Keratinocyte (primary cell): ENCODE results near the gene CENPT. TPM values are rescaled to one million over a fixed set of nuclear protein-coding genes. Genes with fewer than 3 reads are reported as not detected.

Experiments used
- DNase-seq: peaks from one replicate; pipeline ENCODE4 v3.0.0-alpha.2; 2011; ENCODE audit warnings: low read depth, missing footprints, low spot score
- FAIRE-seq: peaks from 2 replicates; lab custom pipeline; 2011; peaks lifted over from hg19 to GRCh38; lab: Jason Lieb, UNC
- H2AFZ ChIP-seq: 2 replicates; pipeline ENCODE4 v1.6.0; 2012; ENCODE audit warnings: low read length, control low read depth, inconsistent platforms; ENCODE audit not compliant: control insufficient read depth
- H3K27ac ChIP-seq: 2 replicates; pipeline ENCODE4 v1.5.1; 2011; ENCODE audit warnings: low read length; ENCODE audit not compliant: control insufficient read depth, insufficient read depth
- H3K27me3 ChIP-seq: 3 replicates; pipeline ENCODE4 v1.6.0; 2011; ENCODE audit warnings: low read length; ENCODE audit not compliant: control insufficient read depth, insufficient read depth; ENCODE audit errors: extremely low read depth
- H3K36me3 ChIP-seq, 2 experiments: 2 replicates in 1 of 2; 3 replicates in 1 of 2; pipeline ENCODE4 v1.5.1; 2011; ENCODE audit warnings: low read length in 2 of 2, mild to moderate bottlenecking in 1 of 2; ENCODE audit not compliant: control insufficient read depth in 2 of 2, insufficient read depth in 2 of 2; ENCODE audit errors: extremely low read depth in 1 of 2
- H3K4me1 ChIP-seq: 3 replicates; pipeline ENCODE4 v1.5.1; 2011; ENCODE audit warnings: low read length; ENCODE audit not compliant: control insufficient read depth, insufficient read depth; ENCODE audit errors: extremely low read depth
- H3K4me2 ChIP-seq: 3 replicates; pipeline ENCODE4 v1.6.0; 2011; ENCODE audit warnings: low read depth, low read length; ENCODE audit not compliant: control insufficient read depth, insufficient read depth; ENCODE audit errors: extremely low read depth
- H3K4me3 ChIP-seq, 3 experiments: fragments of 200-600 bp in 1 of 3; sonication (generic) in 1 of 3; 2 replicates in 2 of 3; 3 replicates in 1 of 3; pipeline ENCODE4 v1.5.1; 2011 to 2016; ENCODE audit warnings: low read length in 3 of 3, mild to moderate bottlenecking in 3 of 3, control low read depth in 2 of 3, inconsistent platforms in 1 of 3, low read depth in 1 of 3, mixed read lengths in 1 of 3, mixed run types in 1 of 3, moderate library complexity in 1 of 3; ENCODE audit not compliant: control insufficient read depth in 2 of 3, insufficient read depth in 2 of 3; ENCODE audit errors: extremely low read depth in 1 of 3
- H3K79me2 ChIP-seq: 2 replicates; pipeline ENCODE4 v1.6.0; 2012; ENCODE audit warnings: low read length; ENCODE audit not compliant: control insufficient read depth, insufficient read depth
- H3K9ac ChIP-seq: 3 replicates; pipeline ENCODE4 v1.6.0; 2011; ENCODE audit warnings: low read length; ENCODE audit not compliant: control insufficient read depth, insufficient read depth; ENCODE audit errors: extremely low read depth
- H3K9me1 ChIP-seq: 3 replicates; pipeline ENCODE4 v1.6.0; 2011; ENCODE audit warnings: low read length; ENCODE audit not compliant: control insufficient read depth, insufficient read depth; ENCODE audit errors: extremely low read depth
- H3K9me3 ChIP-seq: 2 replicates; pipeline ENCODE4 v1.5.1; 2012; ENCODE audit warnings: low read depth, low read length; ENCODE audit not compliant: control insufficient read depth
- H4K20me1 ChIP-seq: 3 replicates; pipeline ENCODE4 v1.6.0; 2011; ENCODE audit warnings: low read length; ENCODE audit not compliant: control insufficient read depth, insufficient read depth; ENCODE audit errors: extremely low read depth
- EZH2 ChIP-seq: IDR thresholded peaks from one replicate; pipeline ENCODE4 v1.6.1; 2012; ENCODE audit warnings: inconsistent platforms, mild to moderate bottlenecking, low read length, moderate library complexity
- dilution Hi-C: fragments of 300-500 bp; cut with MboI; formaldehyde crosslinking; loops from one replicate; pipeline ENCODE4 v1.7.0; 2020; ENCODE audit warnings: low sequenced_read_pairs; ENCODE audit not compliant: extremely low pct_ligation_motif_present
- polyA plus RNA-seq, 5 experiments: library from polyadenylated mRNA; depleted of rRNA in 3 of 5; stranded (reverse) in 3 of 5; stranded (forward) in 1 of 5; unstranded in 1 of 5; fragments of >200 nt; gene quantifications; 1 replicate in 1 of 5; 2 replicates in 3 of 5; 3 replicates in 1 of 5; pipeline versions ENCODE4 v1.2.1 to v1.2.3, GENCODE V29; 2011 to 2012; ENCODE audit warnings: missing spikeins in 2 of 5, low read depth in 1 of 5, low replicate concordance in 1 of 5
- TF ChIP-seq, protein P1 (sequence below), 3 experiments: IDR thresholded peaks in 1 of 3; conservative IDR thresholded peaks in 1 of 3; optimal IDR thresholded peaks in 1 of 3; 2 replicates in 2 of 3; 3 replicates in 1 of 3; pipeline versions ENCODE3 to v1.5.1; 2011; ENCODE audit warnings: low read length in 3 of 3, mild to moderate bottlenecking in 3 of 3, moderate library complexity in 2 of 3, control low read depth in 1 of 3, inconsistent platforms in 1 of 3; ENCODE audit not compliant: insufficient read depth in 2 of 3; ENCODE audit errors: extremely low read depth in 1 of 3

CENPT gene
- polyA plus RNA-seq, 1 donor (not counting 4 experiments of a cell fraction or from before 2014, with no cell fraction given) = 30.1 TPM

DNA sequence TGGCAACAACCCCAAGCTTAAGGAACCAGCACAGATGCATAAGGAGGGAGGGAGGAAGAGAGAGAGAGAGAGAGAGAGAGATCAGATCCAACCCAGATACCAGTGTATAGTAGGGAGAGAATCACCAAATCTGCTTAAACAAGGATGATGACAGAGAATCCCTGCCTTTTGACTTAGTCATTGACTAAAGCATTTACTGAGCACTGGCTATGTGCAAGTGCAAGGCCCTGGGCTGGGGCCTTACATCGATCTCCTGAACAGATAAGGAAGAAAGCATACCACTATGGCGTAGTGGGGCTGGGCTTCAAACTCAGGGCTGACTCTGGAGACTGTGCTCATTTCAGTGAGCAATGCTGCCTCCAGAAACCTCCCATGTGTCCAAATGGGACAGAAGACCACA is 25.0 kb downstream of the CENPT start:
- Histone ChIP-seq H3K9ac (no peak overlapping the region), H3K4me2 (no peak overlapping the region), H3K36me3 (peaks cover 3 to 7% of the 10 kb centered on the region in 2 experiments), H3K27ac (no peak overlapping the region), H3K9me3 (no peaks in the 10 kb centered on the region), H2AFZ (no peak overlapping the region), H3K9me1 (no peaks in the 10 kb centered on the region), H3K4me1 (no peaks in the 10 kb centered on the region), H4K20me1 (no peaks in the 10 kb centered on the region), H3K27me3 (no peaks in the 10 kb centered on the region), H3K4me3 (no peak overlapping the region), H3K79me2 (no peaks in the 10 kb centered on the region)
- no peak for DNase-seq
- TF ChIP-seq EZH2 = no peak
- TF ChIP-seq, protein P1, sequence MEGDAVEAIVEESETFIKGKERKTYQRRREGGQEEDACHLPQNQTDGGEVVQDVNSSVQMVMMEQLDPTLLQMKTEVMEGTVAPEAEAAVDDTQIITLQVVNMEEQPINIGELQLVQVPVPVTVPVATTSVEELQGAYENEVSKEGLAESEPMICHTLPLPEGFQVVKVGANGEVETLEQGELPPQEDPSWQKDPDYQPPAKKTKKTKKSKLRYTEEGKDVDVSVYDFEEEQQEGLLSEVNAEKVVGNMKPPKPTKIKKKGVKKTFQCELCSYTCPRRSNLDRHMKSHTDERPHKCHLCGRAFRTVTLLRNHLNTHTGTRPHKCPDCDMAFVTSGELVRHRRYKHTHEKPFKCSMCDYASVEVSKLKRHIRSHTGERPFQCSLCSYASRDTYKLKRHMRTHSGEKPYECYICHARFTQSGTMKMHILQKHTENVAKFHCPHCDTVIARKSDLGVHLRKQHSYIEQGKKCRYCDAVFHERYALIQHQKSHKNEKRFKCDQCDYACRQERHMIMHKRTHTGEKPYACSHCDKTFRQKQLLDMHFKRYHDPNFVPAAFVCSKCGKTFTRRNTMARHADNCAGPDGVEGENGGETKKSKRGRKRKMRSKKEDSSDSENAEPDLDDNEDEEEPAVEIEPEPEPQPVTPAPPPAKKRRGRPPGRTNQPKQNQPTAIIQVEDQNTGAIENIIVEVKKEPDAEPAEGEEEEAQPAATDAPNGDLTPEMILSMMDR (optimal IDR thresholded peaks at IDR 0.05 in 1 of 3, IDR thresholded peaks at IDR 0.05 in 1 of 3, conservative IDR thresholded peaks at IDR 0.05 in 1 of 3; ENCODE audit: extremely low read depth in 1 of 3, insufficient read depth in 2 of 3, low read length in 3 of 3) = no peak
- FAIRE-seq = no peak
- dilution Hi-C loops = no loop called here

- H3K9me3 ChIP-seq = no peaks in the 10 kb centered on the region
- H2AFZ ChIP-seq = no peak overlapping the region
- no peaks in the 10 kb centered on the region for H3K79me2 ChIP-seq
- DNase-seq (no peak), FAIRE-seq (no peak)
- H3K4me1 ChIP-seq = no peaks in the 10 kb centered on the region
- H4K20me1 ChIP-seq = no peaks in the 10 kb centered on the region
- no peaks in the 10 kb centered on the region for H3K9me1 ChIP-seq
- H3K27ac ChIP-seq = no peak overlapping the region
- H3K36me3 ChIP-seq = no peaks in the 10 kb centered on the region
- H3K27me3 ChIP-seq = no peaks in the 10 kb centered on the region
- H3K4me2 ChIP-seq = no peak overlapping the region
- dilution Hi-C loops = no loop called here
- no peak for TF ChIP-seq EZH2
- TF ChIP-seq, protein P1 (optimal IDR thresholded peaks at IDR 0.05 in 1 of 3, IDR thresholded peaks at IDR 0.05 in 1 of 3, conservative IDR thresholded peaks at IDR 0.05 in 1 of 3; ENCODE audit: extremely low read depth in 1 of 3, insufficient read depth in 2 of 3, low read length in 3 of 3) = no peak
- no peak overlapping the region for H3K9ac ChIP-seq
- H3K4me3 ChIP-seq = no peak overlapping the region
Observed at GRCh38 chr16:67820608-67821259, 26.8 kb downstream of the CENPT start.
